A204.1 (cell line): ENCODE measurements around the gene AHRR.

Experiments used
- FAIRE-seq: peaks from 2 replicates; lab custom pipeline; 2012; peaks lifted over from hg19 to GRCh38; lab: Jason Lieb, UNC

The AHRR gene

GRCh38 chr5:431001-431710, 109.6 kb downstream of the AHRR start:
- no peak for FAIRE-seq

- no peak for FAIRE-seq
Observed at GRCh38 chr5:431711-432050, 110.2 kb downstream of the AHRR start.

DNA sequence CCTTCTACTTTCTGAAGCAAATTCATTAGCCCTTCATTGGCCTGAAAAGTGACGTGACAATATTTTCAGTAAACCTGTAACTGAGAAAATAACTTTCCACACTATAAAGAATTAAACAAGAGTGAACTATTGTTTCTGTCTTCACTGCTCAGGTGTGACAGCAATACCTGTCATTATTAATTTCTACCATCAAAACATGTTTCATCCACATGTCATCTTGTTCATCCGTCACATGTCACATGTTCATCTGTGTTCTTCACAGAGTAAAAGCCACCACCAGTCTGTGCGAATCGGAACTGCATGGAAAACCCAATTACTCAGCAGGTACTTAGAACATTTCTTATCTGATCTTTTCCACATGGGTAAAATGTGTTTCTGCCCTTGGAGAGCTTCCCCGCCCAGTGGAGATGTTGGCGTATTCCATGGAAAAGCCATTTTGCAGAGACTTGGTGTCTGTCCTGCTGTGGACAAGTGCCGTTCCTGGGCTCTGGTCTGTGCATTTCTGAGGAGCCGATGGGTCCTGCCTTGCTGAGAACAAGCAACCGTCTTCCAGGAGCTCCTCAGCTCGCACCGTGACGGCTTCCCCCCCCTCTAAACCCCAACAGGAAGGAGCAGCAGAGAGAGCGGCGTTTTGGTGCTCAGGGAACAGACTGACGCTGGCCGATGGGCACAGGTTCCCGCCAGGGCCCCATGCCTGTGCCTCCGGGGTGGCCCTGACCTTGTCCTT, 110.8 kb downstream of the AHRR start:
- FAIRE-seq, result no peak

DNA sequence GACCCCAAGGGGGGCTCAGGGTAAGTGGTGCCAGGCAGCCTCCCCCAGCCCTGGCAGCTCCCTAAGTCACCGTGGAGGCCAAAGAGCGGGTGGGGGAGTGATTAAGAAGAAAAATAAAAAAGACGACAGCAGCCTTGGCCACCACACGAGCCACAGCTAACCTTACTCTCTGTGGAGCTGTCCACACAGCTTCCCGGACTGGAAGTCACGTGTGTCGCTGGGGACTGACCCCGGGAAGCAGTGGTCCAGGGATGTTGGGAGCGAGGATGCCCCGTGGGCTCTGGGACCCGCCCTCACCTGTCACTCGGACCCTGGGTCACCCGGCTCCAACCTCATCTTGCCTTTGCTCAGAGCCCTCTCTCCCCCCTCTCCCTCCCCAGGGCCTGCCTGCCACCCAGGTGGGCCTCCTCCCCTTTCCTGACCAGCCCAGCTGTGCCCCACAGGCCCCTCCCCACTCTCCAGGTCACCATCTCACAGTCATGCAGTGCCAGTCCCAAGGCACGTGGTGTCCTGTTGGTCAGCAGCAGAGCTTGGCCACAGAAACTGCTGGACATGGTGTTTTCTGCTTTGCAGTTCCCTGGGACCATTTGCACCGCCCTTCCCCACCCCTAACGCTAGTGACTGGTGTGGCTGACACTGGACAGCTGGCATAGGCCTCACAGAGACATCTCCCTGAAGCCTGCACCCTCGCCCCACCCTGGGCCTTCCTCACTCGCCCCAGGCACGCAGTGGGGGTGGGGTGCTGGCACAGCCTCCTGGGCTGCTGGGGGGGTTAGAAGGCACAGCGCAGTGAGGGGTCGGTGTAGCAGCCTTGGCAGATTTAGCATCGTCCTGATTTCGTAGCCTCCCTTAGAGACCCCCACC, 111.6 kb downstream of the AHRR start:
- FAIRE-seq, result no peak

- FAIRE-seq, result no peak
Observed at GRCh38 chr5:433836-434235, 112.3 kb downstream of the AHRR start.

GRCh38 chr5:434443-435146, 113.1 kb downstream of the AHRR start:
- FAIRE-seq, result no peak

GRCh38 chr5:435156-435790, 113.8 kb downstream of the AHRR start:
- FAIRE-seq, result no peak

DNA sequence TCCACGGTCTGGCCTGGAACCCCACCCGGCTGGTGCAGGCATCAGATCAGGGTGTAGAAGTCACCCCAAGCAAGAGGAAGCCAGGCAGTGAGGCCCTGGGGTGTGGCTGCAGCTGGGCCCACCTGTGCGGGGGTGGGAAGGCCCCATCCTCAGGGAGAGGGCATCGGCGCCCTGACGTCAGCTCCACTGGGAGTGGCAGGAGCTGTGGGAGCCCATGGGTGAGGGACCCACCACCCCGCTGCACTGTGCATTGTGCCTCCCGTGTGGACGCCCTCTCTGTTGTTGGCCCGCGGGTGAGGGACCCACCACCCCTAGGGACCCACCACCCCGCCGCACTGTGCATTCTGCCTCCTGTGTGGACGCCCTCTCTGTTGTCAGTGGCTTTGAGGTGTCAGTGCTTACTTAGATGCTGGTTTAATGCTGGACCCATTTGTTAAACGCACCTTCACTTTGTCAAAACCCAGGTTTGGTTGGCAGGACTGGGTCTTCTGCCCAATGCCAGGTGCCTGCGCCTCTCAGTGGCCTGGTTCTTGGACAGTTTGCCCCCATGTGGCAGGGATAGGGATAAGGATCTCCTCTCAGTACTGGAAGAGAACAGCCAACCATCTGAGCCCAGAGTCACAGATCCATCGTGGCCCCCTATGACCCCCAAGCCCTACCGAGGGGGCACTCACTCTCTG, 114.6 kb downstream of the AHRR start:
- no peak for FAIRE-seq

- no peak for FAIRE-seq
Observed at GRCh38 chr5:436641-436975, 115.1 kb downstream of the AHRR start.

DNA sequence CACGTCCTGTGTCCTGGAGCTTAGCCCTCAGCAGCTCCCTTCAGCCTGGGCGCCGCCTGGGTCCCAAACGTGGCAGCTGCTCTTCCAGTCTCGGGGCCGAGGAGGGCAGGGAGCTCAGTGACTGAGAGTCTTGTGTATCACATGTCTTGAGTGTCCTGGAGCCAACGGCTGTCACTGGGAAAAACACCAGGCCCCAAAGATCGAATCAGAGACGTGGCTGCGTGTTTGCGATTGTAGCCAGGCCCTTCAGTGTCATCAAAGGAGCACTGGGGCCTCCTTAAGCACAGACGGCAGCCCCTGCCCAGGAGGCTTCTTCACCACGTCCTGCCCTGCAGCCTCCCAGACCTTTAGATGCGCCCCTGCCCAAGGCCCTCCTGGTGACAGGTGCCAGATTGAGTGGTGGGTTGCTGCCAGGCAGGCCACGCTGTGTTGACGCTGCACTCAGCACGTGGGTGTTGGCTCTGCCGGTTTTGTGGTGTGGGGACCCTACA, 115.8 kb downstream of the AHRR start:
- FAIRE-seq, result no peak

- FAIRE-seq, result no peak
Observed at GRCh38 chr5:438481-438981, 117.0 kb downstream of the AHRR start.

DNA sequence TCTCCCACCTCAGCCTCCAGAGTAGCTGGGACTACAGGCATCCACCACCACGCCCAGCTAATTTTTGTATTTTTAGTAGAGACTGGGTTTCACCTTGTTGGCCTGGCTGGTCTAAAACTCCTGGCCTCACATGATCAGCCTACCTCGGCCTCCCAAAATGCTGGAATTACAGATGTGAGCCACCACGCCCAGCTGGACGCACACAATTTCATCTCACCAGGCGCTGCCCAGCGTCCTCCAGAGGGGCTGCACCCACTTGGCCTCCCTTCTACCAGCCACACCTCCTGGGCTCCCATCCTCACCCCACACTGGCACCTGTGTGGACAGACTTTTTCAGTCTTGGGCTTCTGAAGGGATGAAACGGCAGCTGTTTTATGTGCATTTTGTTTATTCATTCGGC, 117.7 kb downstream of the AHRR start:
- FAIRE-seq, result no peak

GRCh38 chr5:439636-440035, 118.1 kb downstream of the AHRR start:
- FAIRE-seq, result no peak

DNA sequence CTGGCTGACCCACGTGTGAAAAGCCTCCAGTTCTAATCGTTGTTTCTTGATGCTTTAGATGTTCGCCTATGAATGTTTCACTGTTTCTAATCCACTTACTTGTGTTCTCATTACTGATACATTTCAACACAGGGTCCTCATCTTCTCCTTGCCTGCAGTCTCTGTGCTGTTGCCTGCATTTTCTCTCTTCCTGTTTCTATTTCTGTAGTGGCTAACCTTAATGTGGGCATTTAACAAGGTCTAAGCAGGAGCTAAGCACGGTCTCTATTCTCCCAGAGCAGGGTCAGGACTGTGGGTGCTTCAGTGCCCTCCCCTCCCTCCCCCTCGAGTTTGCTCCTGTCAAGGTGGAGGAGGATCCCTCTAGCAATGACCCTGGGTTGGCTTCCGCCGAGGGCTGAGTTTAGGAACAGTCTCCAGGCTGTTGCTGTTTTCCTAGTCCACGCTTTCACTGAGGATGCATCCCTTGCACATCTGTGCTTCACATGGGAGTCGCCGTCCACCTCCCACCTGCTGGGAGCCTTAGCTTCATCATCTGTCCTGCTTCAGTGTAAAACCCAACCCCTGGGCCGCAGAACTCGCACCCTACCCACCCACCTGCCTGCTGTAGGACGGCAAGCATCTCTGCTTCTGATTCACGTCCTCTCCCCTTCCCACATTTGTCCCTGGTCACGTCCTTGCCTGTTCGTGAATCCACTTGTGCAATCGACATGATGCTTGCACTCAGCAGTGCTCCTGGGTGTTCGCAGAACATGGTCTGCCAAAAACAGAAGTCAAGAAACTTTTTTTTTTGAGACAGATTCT, 119.1 kb downstream of the AHRR start:
- FAIRE-seq, result no peak

- FAIRE-seq, result no peak
Observed at GRCh38 chr5:441996-442334, 120.5 kb downstream of the AHRR start.

DNA sequence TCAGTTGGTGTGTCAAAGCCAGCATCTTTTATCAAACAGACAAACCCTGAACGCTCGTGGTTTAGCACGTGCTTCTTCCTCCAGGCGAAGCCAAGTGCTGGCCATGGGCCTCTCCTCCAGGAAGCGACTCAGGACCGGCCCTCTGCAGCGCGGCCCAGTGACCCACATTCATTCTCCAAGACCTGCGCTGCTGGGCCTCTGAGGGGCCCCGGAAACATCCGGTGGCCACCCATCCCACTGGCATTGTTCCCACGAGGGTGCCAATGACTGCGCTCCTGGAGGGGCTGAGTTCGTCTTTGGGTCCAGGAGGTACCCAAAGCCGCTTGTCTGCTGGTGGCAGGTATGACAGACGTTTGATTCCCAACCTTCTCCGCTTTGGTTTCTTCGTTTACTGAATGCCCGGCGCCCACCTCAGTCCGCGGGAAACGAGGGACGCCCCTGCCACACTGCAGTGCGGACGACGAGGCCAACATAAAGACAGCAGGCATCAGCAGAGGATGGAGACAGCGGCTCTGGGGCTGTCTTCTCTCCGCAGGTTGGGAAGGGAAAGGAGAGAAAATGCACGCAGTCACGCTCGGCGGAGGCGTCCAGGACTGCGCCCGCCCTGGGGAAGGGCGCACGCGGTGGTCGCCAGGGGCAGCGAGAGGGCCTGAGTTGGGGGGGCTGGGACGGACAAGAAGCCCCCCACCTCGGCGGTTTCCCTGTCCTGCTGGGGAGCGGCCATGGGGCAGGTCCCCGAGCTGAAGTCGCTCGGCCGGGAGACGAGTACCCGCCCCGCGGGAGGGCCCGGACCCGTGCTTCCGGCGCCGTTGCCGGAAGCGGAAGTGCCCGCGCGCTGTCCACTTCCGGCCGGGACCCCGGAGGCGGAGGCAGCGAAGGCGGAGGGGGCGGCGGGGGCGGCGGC, 121.1 kb downstream of the AHRR start, which contains the start of gene EXOC3:
Gene EXOC3, plus strand, starts transcription at position 842 of the 904 bp plus-strand sequence. CDS start 3,030 bp downstream, outside the sequence.
- FAIRE-seq, result no peak

DNA sequence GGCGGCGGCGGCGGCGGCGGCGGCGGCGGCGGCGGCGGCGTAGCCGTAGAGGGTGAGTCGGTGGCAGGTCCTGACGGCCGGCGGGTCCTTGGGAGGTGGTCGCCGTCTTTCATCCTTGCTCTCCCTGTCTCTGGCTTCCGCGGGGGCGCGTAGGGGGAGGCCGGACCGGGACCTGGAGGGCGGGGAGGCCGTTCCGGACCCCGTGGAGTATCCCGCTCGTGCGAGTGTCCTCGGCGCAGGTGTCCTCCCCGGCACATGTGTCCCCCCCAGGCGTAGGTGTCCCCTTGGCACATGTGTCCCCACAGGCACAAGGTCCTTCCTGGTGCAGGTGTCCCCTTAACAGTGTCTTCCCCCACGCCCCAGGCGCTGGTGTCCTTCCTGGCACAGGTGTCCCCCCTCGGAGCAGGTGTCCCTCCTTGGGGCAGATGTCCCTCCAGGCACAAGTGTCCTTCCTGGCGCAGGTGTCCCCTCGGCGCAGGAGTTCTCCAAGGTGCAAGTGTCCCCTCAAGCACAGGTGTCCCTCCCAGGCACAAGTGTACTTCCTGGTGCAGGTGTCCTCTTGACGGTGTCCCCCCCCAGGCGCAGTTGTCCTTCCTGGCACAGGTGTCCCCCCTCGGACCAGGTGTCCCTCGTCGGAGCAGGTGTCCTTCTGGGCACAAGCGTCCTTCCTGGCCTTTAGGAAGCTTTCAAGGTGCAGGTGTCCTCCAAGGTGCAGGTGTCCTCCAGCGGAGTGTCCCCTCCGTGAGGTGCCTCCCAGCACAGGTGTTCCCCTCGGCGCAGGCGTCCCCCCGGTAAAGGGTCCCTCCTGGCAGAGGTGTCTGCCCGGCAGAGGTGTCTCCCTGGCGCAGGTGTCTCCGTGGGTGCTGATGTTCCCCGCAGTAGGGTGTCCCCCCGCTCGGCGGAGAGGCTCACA, 122.0 kb downstream of the AHRR start:
- FAIRE-seq, result no peak

GRCh38 chr5:444226-444625, 122.7 kb downstream of the AHRR start:
- FAIRE-seq, result no peak
